Prostate gland (tissue), 2 donors: ENCODE measurements around the gene TP53RK.

Experiments
- POLR2A ChIP-seq: fragments of 450-650 bp; IDR thresholded peaks from one replicate; pipeline ENCODE4 v1.6.1; 2016; ENCODE audit warnings: antibody characterized with exemption, mild to moderate bottlenecking
- POLR2AphosphoS5 ChIP-seq: sonication (generic); formaldehyde crosslinking; IDR thresholded peaks from one replicate; pipeline ENCODE4 v1.6.1; 2017; ENCODE audit warnings: antibody characterized with exemption
- TF ChIP-seq, protein P1 (sequence below), 4 experiments: fragments of 200-600 bp in 2 of 4; fragments of 450-650 bp in 2 of 4; sonication (generic) in 2 of 4; IDR thresholded peaks; 1 replicate in 3 of 4; 2 replicates in 1 of 4; pipeline ENCODE4 v1.5.1; 2016 to 2019; ENCODE audit warnings: antibody characterized with exemption in 4 of 4, mild to moderate bottlenecking in 2 of 4, moderate library complexity in 2 of 4

DNA sequence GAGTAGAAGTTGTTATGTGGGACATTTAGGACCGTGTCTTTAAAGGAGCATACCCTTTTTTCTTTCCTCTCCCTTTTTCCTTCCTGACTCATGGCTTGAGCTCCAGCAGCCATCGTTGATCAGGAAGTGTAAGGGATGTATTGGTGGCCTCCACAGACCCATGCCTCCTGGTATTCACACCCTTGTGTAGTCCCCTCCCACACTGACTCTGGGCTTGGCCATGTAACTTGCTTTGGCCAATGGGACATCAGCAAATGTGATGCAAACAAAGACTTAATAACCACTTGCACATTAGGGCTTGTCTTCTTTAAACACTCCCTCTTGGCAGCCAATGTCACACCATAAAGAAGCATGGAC, 19.0 kb downstream of the TP53RK start:
- TF ChIP-seq, protein P1, sequence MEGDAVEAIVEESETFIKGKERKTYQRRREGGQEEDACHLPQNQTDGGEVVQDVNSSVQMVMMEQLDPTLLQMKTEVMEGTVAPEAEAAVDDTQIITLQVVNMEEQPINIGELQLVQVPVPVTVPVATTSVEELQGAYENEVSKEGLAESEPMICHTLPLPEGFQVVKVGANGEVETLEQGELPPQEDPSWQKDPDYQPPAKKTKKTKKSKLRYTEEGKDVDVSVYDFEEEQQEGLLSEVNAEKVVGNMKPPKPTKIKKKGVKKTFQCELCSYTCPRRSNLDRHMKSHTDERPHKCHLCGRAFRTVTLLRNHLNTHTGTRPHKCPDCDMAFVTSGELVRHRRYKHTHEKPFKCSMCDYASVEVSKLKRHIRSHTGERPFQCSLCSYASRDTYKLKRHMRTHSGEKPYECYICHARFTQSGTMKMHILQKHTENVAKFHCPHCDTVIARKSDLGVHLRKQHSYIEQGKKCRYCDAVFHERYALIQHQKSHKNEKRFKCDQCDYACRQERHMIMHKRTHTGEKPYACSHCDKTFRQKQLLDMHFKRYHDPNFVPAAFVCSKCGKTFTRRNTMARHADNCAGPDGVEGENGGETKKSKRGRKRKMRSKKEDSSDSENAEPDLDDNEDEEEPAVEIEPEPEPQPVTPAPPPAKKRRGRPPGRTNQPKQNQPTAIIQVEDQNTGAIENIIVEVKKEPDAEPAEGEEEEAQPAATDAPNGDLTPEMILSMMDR (IDR thresholded peaks at IDR 0.05), result no peak
- TF ChIP-seq POLR2A, result no peak
- TF ChIP-seq POLR2AphosphoS5, result no peak
